ENCODE data around the gene FAM222B. TPM values are rescaled to one million over a fixed set of nuclear protein-coding genes. Genes with fewer than 3 reads are reported as not detected.
A peak's percentile ranks its signal among the peaks of the same experiment; 100 is the strongest.
"Not testable (repeated sequence)": the region's sequence is repeated elsewhere in the genome, so short reads cannot be mapped to it uniquely, and the experiment has no call there.

Gene FAM222B
- total RNA-seq, 5 donors from 2014 or later (not counting 1 experiment from before 2014, with no cell fraction given) = 17.6 to 23.4 (median 23.3) TPM

DNA sequence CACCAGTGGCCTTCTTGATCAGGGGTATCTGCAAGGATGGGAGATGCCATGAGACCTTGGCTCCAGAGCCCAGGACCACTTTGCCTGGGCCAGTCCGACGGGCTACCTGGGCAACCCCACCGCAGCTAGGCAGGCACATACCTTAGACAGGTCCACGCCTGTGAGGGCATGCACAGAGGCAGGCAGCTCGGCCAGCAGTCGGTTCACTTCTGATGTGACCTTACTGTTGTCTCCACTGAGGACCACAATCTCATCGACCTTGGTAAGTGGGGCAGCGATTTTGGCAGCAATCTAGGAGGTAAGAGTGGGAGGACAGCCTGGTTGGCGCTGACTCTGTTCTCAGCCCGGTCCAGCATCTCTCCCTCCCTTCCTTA, 38.0 kb upstream of the FAM222B start:
- no peaks in the 10 kb centered on the region for H3K27me3 Mint-ChIP-seq
- ChIA-PET POLR2A (no interaction called here), CTCF (no interaction called here)
- H3K36me3 ChIP-seq (ENCODE audit: control insufficient read depth in 2 of 2, extremely low read depth in 1 of 2, insufficient read depth in 1 of 2, low read length in 1 of 2) = peaks cover 12 to 75% of the 10 kb centered on the region in 2 donors
- no peak overlapping the region for H3K27ac Mint-ChIP-seq
- WGBS (ENCODE audit: insufficient coverage) = 100% methylated on average over 5 of the region's 10 CpGs
- no peaks in the 10 kb centered on the region for H3K27me3 ChIP-seq (replicated peaks in 1 of 2; ENCODE audit: control insufficient read depth in 2 of 2, extremely low read depth in 1 of 2, insufficient read depth in 2 of 2, low read length in 1 of 2)
- H3K4me3 ChIP-seq (ENCODE audit: control insufficient read depth in 1 of 2, extremely low read depth in 1 of 2, low read length in 1 of 2) = no peak overlapping the region
- DNase-seq = no peak
- H3K27ac ChIP-seq (ENCODE audit: low read length) = no peak overlapping the region
- H3K4me1 ChIP-seq (ENCODE audit: control insufficient read depth in 1 of 2, extremely low read depth in 1 of 2, insufficient read depth in 2 of 2, low read length in 2 of 2) = no peaks in the 10 kb centered on the region
- no peak overlapping the region for H3K4me3 Mint-ChIP-seq
- H3K9me3 ChIP-seq = no peaks in the 10 kb centered on the region
- H3K9me3 Mint-ChIP-seq = no peaks in the 10 kb centered on the region
- ATAC-seq (replicated peaks in 1 of 4) = no peak
- H3K4me1 Mint-ChIP-seq = peaks cover 1 to 11% (median 7%) of the 10 kb centered on the region in 3 donors
- peaks cover 54% of the 10 kb centered on the region for H3K36me3 Mint-ChIP-seq

DNA sequence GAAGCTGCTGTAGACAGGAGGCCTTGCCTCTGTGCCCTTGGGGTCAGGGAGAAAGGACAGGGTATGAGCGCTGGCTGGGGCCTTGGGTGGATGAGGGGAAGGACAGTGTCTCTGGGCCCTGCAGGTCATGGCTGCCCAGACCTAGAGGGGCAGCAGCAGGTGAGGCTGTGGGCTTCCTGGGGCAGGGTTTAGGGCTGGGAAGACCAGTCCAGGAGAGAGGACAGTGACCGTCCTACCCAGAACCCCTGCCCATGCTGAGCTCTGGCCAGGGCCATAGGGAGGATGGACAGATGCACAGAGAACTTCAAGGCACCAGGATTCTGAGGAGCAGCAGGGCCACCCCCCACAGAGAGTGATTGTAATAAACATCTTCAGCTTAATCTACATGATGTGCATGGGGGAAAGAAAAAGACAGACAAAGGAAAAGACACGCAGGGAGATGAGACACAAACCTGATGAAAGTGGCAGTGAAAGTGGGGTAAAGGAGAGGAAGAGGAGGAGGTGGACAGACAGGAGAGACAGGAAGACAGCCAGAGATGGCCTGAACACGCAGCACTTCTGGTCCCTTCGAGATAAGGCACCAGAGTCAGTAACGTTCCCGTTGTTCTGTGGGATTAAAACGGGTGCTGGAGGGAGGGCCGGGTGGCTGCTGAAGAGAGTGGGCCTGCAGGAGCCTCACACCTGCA, 37.4 kb upstream of the FAM222B start:
- CTCF ChIA-PET = no interaction called here

GRCh38 chr17:28878981-28879380, 36.4 kb upstream of the FAM222B start:
- H3K36me3 Mint-ChIP-seq = peaks cover 41% of the 10 kb centered on the region
- no peaks in the 10 kb centered on the region for H3K27me3 Mint-ChIP-seq
- ChIA-PET POLR2A (no interaction called here), CTCF (interaction anchor here (0.6 to 1.4 kb wide), 2 partner anchors 34 to 115 kb away, joined by 3 to 5 read pairs; no protein-coding TSS in a partner anchor)
- Histone ChIP-seq H3K27ac (ENCODE audit: low read length) (no peak overlapping the region), H3K9me3 (no peaks in the 10 kb centered on the region), H3K4me3 (ENCODE audit: control insufficient read depth in 1 of 2, extremely low read depth in 1 of 2, low read length in 1 of 2) (no peak overlapping the region), H3K36me3 (ENCODE audit: control insufficient read depth in 2 of 2, extremely low read depth in 1 of 2, insufficient read depth in 1 of 2, low read length in 1 of 2) (peaks cover 12 to 60% of the 10 kb centered on the region in 2 donors), H3K4me1 (ENCODE audit: control insufficient read depth in 1 of 2, extremely low read depth in 1 of 2, insufficient read depth in 2 of 2, low read length in 2 of 2) (no peaks in the 10 kb centered on the region), H3K27me3 (replicated peaks in 1 of 2; ENCODE audit: control insufficient read depth in 2 of 2, extremely low read depth in 1 of 2, insufficient read depth in 2 of 2, low read length in 1 of 2) (no peaks in the 10 kb centered on the region)
- peak in 1 of 4 experiments; percentile 32 for ATAC-seq (replicated peaks in 1 of 4)
- peaks cover 0 to 2% (median 1%) of the 10 kb centered on the region in 3 donors for H3K4me1 Mint-ChIP-seq
- DNase-seq = no peak
- WGBS (ENCODE audit: insufficient coverage) = 100% methylated on average over 4 of the region's 4 CpGs
- no peak overlapping the region for H3K4me3 Mint-ChIP-seq
- no peaks in the 10 kb centered on the region for H3K9me3 Mint-ChIP-seq
- no peak overlapping the region for H3K27ac Mint-ChIP-seq

More for the DNA sequence above, 37.4 kb upstream of the FAM222B start:
- Mint-ChIP-seq H3K4me3 (no peak overlapping the region), H3K4me1 (peaks cover 1 to 6% (median 2%) of the 10 kb centered on the region in 3 donors), H3K27me3 (no peaks in the 10 kb centered on the region), H3K27ac (no peak overlapping the region), H3K36me3 (peaks cover 49% of the 10 kb centered on the region), H3K9me3 (no peaks in the 10 kb centered on the region)
- Histone ChIP-seq H3K4me1 (ENCODE audit: control insufficient read depth in 1 of 2, extremely low read depth in 1 of 2, insufficient read depth in 2 of 2, low read length in 2 of 2) (no peaks in the 10 kb centered on the region), H3K27me3 (replicated peaks in 1 of 2; ENCODE audit: control insufficient read depth in 2 of 2, extremely low read depth in 1 of 2, insufficient read depth in 2 of 2, low read length in 1 of 2) (no peaks in the 10 kb centered on the region), H3K36me3 (ENCODE audit: control insufficient read depth in 2 of 2, extremely low read depth in 1 of 2, insufficient read depth in 1 of 2, low read length in 1 of 2) (peaks cover 12 to 70% of the 10 kb centered on the region in 2 donors), H3K4me3 (ENCODE audit: control insufficient read depth in 1 of 2, extremely low read depth in 1 of 2, low read length in 1 of 2) (no peak overlapping the region), H3K9me3 (no peaks in the 10 kb centered on the region), H3K27ac (ENCODE audit: low read length) (no peak overlapping the region)
- WGBS (ENCODE audit: insufficient coverage) = 75% methylated on average over 6 of the region's 9 CpGs
- POLR2A ChIA-PET = interaction anchor here in 1 of 2 donors (0.6 kb wide), 1 partner anchor 101 kb away, joined by 6 read pairs; no protein-coding TSS in a partner anchor
- ATAC-seq (replicated peaks in 1 of 4) (no peak), DNase-seq (no peak)

DNA sequence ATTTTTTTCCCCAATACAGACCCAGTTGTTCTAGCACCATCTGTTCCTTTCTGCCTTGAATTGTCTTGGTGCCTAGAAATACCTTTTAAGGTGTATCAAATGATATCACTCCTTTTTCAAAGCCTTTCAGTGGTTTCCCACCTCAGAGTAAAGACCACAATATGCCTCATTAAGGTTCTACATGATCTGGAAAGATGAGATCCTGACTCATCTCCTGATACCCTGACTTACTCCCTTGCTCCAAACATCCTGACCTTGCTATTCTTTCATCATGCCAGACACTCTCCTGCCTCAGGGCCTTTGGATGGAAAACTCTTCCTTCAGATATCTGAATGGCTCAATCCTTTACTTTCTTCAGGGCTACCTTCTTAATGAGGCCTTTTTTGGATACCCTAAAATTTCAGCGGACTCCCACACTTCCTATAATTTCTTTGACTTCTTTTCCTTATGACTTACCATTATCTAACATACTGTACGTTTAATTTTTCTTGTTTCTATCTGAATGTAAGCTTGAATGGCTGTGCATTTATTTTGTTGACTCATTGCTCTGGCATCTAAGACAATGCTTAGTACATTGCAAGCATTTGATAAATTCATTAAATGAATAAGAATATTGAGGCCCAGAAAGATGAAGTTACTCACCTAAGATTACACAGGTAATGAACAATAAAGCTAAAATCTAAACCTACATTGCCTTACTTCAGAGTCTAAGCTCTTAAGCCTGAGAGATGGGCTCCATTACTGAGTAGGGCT, 35.7 kb upstream of the FAM222B start:
- Histone ChIP-seq H3K4me1 (ENCODE audit: control insufficient read depth in 1 of 2, extremely low read depth in 1 of 2, insufficient read depth in 2 of 2, low read length in 2 of 2) (no peaks in the 10 kb centered on the region), H3K9me3 (no peaks in the 10 kb centered on the region), H3K4me3 (ENCODE audit: control insufficient read depth in 1 of 2, extremely low read depth in 1 of 2, low read length in 1 of 2) (no peak overlapping the region), H3K36me3 (ENCODE audit: control insufficient read depth in 2 of 2, extremely low read depth in 1 of 2, insufficient read depth in 1 of 2, low read length in 1 of 2) (peaks cover 12 to 53% of the 10 kb centered on the region in 2 donors), H3K27ac (ENCODE audit: low read length) (no peak overlapping the region), H3K27me3 (replicated peaks in 1 of 2; ENCODE audit: control insufficient read depth in 2 of 2, extremely low read depth in 1 of 2, insufficient read depth in 2 of 2, low read length in 1 of 2) (no peaks in the 10 kb centered on the region)
- ATAC-seq (replicated peaks in 1 of 4) = no peak
- H3K4me3 Mint-ChIP-seq = no peak overlapping the region
- H3K4me1 Mint-ChIP-seq = peaks cover 0 to 2% (median 1%) of the 10 kb centered on the region in 3 donors
- peak overlapping the region in 1 of 2 donors; percentile 58 for H3K27ac Mint-ChIP-seq
- H3K27me3 Mint-ChIP-seq = no peaks in the 10 kb centered on the region
- POLR2A ChIA-PET = no interaction called here
- CTCF ChIA-PET = interaction anchor here (0.6 to 1.4 kb wide), 2 partner anchors 34 to 115 kb away, joined by 3 to 5 read pairs; no protein-coding TSS in a partner anchor
- no peak for DNase-seq
- WGBS (ENCODE audit: insufficient coverage) = no CpG with 5 or more reads among the region's 2 CpGs
- H3K36me3 Mint-ChIP-seq = peaks cover 39% of the 10 kb centered on the region
- H3K9me3 Mint-ChIP-seq = no peaks in the 10 kb centered on the region

- peak overlapping the region in 1 of 2 donors; percentile 11 for H3K27ac Mint-ChIP-seq
- POLR2A ChIA-PET; H3K27me3 ChIP-seq (replicated peaks in 1 of 2; ENCODE audit: control insufficient read depth in 2 of 2, extremely low read depth in 1 of 2, insufficient read depth in 2 of 2, low read length in 1 of 2); H3K4me1 ChIP-seq (ENCODE audit: control insufficient read depth in 1 of 2, extremely low read depth in 1 of 2, insufficient read depth in 2 of 2, low read length in 2 of 2); H3K9me3 ChIP-seq; H3K9me3 Mint-ChIP-seq; H3K27me3 Mint-ChIP-seq; DNase-seq; H3K4me3 Mint-ChIP-seq; H3K4me3 ChIP-seq (ENCODE audit: control insufficient read depth in 1 of 2, extremely low read depth in 1 of 2, low read length in 1 of 2); H3K4me1 Mint-ChIP-seq; ATAC-seq (replicated peaks in 1 of 4); H3K27ac ChIP-seq (ENCODE audit: low read length): not testable (repeated sequence)
- H3K36me3 ChIP-seq (ENCODE audit: control insufficient read depth in 2 of 2, extremely low read depth in 1 of 2, insufficient read depth in 1 of 2, low read length in 1 of 2) = peaks cover 12 to 42% of the 10 kb centered on the region in 2 donors
- 91% methylated on average over 5 of the region's 6 CpGs for WGBS (ENCODE audit: insufficient coverage)
- CTCF ChIA-PET = interaction anchor here (0.6 to 1.4 kb wide), 2 partner anchors 114 to 217 kb away, joined by 5 to 8 read pairs; no protein-coding TSS in a partner anchor
- peaks cover 31% of the 10 kb centered on the region for H3K36me3 Mint-ChIP-seq
These were observed 34.6 kb upstream of the FAM222B start for GRCh38 chr17:28877150-28877711.

GRCh38 chr17:28875848-28876550, 33.4 kb upstream of the FAM222B start:
- ATAC-seq (replicated peaks in 1 of 4) (no peak), DNase-seq (no peak)
- H3K9me3 ChIP-seq = no peaks in the 10 kb centered on the region
- Mint-ChIP-seq H3K36me3 (peaks cover 19% of the 10 kb centered on the region), H3K27me3 (no peaks in the 10 kb centered on the region), H3K4me3 (no peak overlapping the region), H3K27ac (peak overlapping the region; percentile 15 to 25), H3K9me3 (no peaks in the 10 kb centered on the region), H3K4me1 (peaks cover 8 to 14% (median 11%) of the 10 kb centered on the region in 3 donors)
- H3K4me3 ChIP-seq (ENCODE audit: control insufficient read depth in 1 of 2, extremely low read depth in 1 of 2, low read length in 1 of 2) = no peak overlapping the region
- no peaks in the 10 kb centered on the region for H3K27me3 ChIP-seq (replicated peaks in 1 of 2; ENCODE audit: control insufficient read depth in 2 of 2, extremely low read depth in 1 of 2, insufficient read depth in 2 of 2, low read length in 1 of 2)
- H3K36me3 ChIP-seq (ENCODE audit: control insufficient read depth in 2 of 2, extremely low read depth in 1 of 2, insufficient read depth in 1 of 2, low read length in 1 of 2) = peaks cover 12 to 30% of the 10 kb centered on the region in 2 donors
- no CpG with 5 or more reads among the region's 1 CpG for WGBS (ENCODE audit: insufficient coverage)
- H3K27ac ChIP-seq (ENCODE audit: low read length) = no peak overlapping the region
- POLR2A ChIA-PET = no interaction called here
- CTCF ChIA-PET = interaction anchor here in 1 of 2 donors (0.6 kb wide), 1 partner anchor 112 kb away, joined by 5 read pairs; no protein-coding TSS in a partner anchor
- H3K4me1 ChIP-seq (ENCODE audit: control insufficient read depth in 1 of 2, extremely low read depth in 1 of 2, insufficient read depth in 2 of 2, low read length in 2 of 2) = peaks cover 4 to 12% of the 10 kb centered on the region in 2 experiments

Data from T-cell (primary cell).